Activated gamma-delta T cell treated with Interleukin-2 at 50 U/mL for 16 hours (primary cell): ENCODE data around the gene CHST8.
"Not testable (repeated sequence)": the region's sequence is repeated elsewhere in the genome, so short reads cannot be mapped to it uniquely, and the experiment has no call there.

Source experiments
- DNase-seq: peaks from one replicate; pipeline ENCODE4 v3.0.0-alpha.2; 2020

Gene CHST8

DNA sequence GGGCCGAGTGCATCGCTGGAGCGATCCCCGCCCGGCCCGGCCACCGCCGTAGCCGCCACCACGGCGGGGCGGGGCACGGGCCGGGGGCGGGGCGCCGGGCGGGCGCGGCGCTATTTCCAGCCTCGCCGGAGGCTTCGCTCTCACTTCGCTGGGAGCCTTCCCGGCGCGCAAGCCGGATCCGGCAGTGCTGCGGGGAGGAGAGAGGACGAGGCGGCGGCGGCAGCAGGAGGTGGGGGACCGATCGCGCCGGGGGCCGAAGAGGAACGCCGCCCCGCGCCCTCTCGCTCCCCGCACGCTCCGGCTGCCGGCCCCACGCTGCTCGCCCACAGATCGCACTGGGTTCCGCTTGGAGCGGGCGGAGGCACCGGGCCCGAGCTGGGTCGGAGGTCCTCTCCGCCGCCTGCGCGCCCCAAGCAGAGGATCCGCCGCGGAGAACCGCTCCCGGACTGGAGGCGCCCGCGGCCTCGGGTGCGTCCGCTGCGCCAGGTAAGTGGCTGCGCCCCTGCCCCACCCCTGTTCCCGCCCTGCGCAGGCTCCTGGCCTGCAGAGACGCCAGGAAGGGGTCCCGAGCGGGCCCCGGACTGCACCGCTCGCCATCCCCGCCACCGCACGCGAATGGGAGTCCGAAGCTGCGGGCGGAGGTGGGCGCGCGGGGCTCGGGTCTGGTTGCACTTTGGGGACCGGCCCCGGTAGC, at the start of gene CHST8:
CHST8 (plus strand) TSS at position 143 of the 694 bp plus-strand sequence. CDS start 67,309 bp downstream, outside the sequence.
- no peak for DNase-seq

DNA sequence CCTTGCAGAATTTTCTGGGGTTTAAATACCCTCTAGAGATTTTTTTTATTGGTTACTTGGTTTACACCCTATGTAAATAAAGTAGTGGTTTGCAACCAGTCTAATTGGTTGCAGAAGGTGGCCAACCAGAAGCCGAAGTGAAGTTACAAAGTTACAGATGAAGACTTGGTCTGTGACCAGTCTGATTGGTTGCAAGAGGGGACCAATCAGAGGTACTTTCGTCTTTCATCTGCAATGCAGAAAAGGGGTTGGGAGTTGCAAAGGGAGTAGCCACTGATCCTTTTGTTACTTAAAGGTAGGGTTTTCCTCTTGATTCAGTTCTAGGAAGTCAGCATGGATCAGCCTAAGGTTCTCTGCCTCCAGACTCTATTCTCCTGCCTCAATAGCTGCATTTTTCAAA, 48.8 kb upstream of the CHST8 start:
- no peak for DNase-seq

GRCh38 chr19:33574824-33575223, 46.9 kb upstream of the CHST8 start:
- no peak for DNase-seq

- no peak for DNase-seq
These were observed 43.1 kb upstream of the CHST8 start for GRCh38 chr19:33578697-33579096.

DNA sequence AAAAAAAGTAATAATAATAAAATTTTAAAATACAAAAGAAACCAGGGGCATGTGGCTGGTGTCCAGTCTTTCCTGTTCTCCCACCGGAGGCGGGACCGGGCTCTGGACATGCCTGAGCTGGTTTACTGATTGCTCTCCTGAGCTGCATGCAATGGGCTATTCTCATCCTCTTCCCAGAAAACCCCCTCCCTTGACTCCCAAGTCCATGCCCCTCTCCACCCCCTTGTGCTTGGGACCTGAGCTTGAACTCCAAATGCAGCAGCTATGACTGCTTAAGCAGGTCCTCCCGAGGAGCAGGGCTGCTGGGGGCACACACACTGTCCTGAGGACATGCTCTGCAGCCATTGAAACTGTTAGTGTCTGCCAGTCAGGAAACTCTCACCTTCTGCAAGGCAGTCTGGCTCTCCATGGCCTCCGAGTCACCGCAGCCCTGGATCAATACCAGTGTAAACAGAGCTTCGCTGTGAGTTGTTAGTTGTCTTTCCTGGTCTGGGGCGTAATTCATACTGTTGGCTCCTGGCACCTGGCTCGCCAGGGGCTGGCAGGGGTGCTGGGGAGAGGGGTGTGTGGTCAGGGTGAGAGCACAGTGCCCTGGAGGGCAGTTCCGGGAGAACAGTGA, 41.6 kb upstream of the CHST8 start:
- DNase-seq, result no peak

DNA sequence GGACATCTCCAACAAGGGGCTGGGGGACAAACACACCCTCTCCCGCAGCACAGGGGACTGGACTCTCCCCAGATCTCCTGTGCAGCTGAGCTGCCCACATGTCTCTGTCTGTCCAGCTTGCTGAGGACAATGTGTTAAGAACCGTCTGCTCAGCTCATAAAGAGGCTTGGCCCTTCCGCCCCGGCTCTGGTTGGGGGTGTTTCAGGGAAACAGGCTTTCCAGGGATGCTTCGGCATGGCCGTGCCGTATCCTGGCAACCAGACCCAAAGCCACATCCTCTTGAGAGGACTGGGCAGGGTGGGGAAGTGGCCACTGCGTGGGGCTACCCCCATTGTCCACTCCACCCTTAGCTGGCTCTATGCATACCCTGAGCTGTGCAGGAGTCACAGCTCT, 41.1 kb upstream of the CHST8 start:
- DNase-seq, result no peak

- DNase-seq, result no peak
These were observed 38.8 kb upstream of the CHST8 start for GRCh38 chr19:33582914-33583313.

GRCh38 chr19:33587150-33587549, 34.6 kb upstream of the CHST8 start:
- no peak for DNase-seq

DNA sequence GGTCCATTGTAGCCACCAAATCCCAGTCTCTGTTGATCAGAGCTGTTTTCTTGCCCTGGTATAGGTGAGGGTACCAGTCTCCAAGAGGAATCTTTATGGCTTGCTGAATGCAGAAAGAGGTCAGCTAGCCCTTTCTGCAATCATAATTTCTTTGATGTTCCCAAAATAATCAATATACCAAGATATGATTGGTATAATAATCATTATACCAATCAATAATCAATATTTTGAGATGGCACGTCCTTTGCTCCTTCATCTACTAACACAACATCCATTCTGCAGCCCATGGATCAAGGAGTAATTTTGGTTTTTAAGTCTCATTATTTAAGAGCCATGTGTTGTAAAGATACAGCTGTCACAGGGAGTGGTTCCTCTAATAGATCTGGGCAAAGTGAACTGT, 31.5 kb upstream of the CHST8 start:
- no peak for DNase-seq

GRCh38 chr19:33595783-33596182, 26.0 kb upstream of the CHST8 start:
- DNase-seq, result no peak

- DNase-seq, result no peak
These were observed 20.2 kb upstream of the CHST8 start for GRCh38 chr19:33601583-33601982.

- no peak for DNase-seq
These were observed 19.1 kb upstream of the CHST8 start for GRCh38 chr19:33602576-33603204.

DNA sequence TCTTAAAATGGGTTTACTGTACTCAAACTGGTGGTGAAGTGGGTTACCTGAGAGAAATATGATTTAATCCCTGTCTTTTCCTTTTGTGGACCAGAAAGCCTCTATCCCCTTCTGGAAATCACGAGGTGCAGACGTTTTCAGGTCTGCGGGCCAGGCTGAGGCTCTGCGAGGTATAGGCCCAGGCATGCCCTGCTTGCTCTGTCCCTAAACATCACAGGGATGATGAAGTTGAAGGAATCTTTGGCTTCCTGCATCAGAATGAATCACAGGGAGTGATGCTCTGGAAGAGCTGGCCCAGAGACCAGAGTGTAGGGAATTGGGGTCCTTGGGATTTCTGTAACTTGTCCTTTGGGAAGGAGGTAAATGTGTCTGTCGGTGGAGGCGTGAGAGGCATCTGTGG, 18.4 kb upstream of the CHST8 start:
- DNase-seq, result no peak

DNA sequence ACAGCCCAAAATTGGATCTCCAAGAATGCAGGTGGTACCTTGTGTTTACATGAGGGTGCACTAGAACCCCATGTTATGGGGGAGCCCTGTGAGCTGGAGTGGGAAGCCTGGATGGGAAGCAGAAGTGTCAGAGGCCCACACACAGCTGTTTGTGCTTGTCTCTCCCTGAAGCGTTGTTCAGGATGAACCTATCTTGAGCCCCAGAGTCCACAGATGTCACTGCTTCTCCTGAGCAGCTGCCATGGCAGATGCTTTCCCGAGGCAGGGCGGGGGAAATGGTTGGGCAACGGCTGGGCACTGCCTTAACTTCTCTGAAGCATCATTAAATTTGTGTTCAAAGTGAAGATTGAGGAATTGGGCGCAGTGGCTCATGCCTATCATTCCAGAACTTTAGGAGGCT, 17.1 kb upstream of the CHST8 start:
- no peak for DNase-seq

DNA sequence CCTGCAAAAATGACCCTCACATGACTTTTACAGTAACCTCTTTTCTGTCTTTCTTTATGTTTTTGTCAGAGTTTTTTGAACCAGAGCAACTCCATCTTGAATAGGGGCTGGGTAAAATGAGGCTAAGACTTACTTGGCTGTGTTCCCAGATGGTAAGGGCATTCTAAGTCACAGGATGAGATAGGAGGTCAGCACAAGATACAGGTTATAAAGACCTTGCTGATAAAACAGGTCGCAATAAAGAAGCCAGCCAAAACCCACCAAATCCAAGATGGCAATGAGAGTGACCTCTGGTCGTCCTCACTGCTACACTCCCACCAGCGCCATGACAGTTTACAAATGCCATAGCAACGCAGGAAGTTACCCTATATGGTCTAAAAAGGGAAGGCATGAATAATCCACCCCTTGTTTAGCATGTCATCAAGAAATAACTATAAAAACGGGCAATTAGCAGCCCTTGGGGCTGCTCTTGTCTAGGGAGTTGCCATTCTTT, 15.9 kb upstream of the CHST8 start:
- not testable (repeated sequence) for DNase-seq

- DNase-seq, result no peak
These were observed 15.2 kb upstream of the CHST8 start for GRCh38 chr19:33606556-33606955.

DNA sequence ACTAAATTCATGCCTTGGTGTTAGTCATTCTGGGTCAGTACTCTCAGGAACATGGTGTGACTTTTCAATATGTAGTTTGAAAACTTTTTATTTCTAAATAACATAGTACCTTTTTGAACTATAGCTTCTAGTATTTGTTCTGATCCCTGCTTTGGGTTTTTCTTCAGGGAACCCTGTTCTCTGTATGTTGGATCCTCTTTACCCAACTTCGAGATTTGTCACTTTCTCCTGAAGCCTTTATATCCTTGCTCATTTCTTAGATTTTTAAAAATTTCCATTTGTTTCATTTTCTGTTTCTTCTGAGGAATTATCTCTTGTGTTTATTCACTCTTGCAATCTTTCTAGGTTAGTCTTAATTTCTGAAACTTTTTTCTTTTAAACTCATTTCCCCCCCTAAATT, 12.4 kb upstream of the CHST8 start:
- DNase-seq, result no peak

DNA sequence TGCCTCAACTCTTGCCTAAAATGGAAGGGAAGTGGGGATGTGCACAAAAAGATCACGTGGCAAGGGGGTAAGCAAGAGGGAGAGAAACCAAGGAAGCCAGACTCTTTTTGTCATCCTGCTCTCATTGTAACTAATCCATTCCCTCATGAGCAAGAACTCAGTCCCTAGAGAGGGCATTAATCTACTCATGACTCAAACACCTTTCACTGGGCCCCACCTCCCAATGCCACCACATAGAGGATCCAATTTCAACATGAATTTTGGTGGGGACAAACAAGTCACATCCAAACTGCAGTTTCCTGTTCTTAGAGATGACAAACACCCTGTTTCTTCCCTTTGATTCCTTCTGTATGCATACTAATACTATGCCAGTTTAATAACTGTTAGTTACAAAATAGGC, 11.2 kb upstream of the CHST8 start:
- no peak for DNase-seq

DNA sequence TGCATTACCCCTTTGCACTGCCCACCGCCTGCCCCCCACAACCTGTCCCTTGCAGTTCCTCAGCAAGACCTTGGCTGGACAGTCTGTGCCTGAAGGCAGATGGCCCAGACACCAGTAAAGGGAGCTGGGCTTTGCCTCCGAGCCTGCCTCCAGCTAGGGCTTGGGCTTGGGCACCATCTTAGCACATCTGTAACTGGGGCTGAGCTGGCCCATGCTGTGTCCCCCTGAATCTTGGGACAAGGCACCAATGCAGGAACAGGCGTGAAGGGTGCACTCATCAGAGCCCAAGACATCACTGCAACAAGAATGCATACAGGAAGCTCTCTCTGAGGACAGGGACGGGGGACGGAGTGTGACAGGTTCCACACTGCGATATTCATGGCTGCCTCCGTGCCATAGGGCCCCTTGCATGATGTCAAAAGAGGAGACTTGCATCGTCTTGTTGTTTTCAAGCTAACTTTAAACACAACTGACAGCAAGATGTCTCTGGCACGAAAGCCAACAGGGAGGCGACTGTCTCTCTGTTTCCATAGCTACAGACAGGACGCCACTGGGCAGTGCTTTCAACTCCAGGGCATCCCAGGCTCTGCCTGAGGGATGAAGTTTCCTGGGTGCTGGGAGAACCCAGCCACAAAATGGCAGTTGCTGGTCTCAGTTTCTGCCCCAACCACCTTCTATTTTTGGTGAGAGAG, 8.7 kb upstream of the CHST8 start:
- DNase-seq, result no peak

GRCh38 chr19:33613620-33614000, 8.1 kb upstream of the CHST8 start:
- DNase-seq, result no peak

DNA sequence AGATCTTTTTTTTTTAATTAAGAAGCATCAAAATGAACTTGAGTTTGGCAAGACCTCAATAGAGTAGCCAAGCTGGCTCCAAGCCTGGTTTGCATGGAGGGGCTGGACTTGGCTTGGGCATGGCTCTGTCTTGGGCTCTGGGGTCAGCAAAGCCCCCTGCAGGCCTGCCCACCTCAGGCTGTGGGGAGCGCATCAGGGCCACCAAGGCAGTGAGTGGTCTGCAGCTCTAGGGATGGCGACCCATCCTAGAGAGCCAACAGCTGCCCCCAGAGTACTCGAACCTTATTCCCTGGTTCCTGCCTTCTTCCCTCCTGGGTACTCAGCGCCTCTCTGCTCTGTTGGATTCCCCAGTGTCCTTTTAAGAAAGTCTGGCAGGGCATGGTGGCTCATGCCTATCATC, 5.4 kb upstream of the CHST8 start:
- no peak for DNase-seq

- DNase-seq, result no peak
These were observed 4.9 kb upstream of the CHST8 start for GRCh38 chr19:33616857-33617256.

GRCh38 chr19:33618363-33618762, 3.4 kb upstream of the CHST8 start:
- DNase-seq, result not testable (repeated sequence)

DNA sequence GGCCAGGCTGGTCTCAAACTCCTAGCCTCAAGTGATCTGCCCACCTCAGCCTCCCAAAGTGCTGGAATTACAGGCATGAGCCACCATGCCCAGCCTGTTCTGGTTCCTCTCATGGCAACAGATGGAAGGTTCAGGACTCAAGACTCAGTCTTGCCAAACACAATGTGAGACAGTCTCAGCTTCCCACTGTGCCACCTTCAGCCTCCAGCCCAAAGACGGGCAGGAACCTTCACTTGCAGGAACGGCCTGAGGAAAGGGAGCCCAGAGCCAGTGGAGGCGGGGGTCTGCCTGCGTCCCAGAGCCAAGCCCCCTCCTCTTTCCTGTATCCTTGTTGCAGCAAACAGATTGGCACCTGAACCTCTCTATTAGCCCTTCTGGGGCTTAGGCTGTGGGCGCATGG, 2.9 kb upstream of the CHST8 start:
- no peak for DNase-seq
